ENCODE measurements around the gene COX8A.

Gene COX8A

DNA sequence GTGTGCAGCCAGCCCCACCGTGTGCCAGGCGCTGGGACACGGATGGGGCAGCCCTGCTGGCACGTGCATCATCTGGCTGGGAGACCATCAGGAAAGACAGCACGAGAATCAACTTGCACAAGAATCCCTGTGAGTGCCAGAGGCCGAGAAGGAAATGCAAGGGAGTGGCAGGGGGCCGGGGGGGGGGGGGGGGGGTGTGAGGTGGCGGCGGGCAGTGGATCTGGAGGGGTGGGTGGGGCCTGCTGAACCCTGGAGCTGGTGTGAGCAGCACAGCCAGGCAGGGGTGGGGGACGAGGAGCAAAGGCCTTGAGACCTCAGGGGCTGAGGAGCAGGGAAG, 47.3 kb downstream of the COX8A start:
- no peak for DNase-seq (ENCODE audit: low read depth in 2 of 2)

DNA sequence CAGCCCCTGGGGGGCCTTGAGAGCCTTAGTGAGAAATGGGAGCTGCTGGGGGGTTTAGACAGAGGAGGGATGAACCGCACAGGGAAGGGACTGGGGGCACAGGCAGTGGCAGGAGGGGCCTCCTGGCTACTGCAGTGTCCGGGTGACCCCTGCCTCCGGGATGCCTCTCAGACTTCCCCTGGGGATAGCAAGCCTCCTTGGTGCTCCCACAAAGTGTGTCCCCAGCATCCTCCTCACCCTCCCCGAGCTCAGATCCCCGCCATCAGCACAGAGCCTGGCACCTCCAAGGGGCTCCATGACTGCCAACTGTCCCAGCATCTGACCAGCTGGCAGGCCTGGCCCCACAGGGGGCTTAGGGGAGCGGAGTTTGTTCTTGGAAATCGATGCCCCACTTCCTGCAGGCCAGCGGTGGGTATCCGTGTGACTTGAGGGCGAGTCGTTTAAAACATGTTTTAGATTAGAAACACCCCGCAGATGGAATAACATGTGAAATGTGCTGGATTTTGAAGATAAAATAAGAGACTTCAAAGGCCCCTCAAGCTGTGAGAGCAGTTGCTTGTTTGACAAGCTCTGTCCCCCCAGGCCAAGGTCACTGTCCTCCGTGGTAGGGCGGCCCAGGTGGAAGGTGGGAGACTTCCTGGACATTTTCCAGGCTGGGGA, 47.8 kb downstream of the COX8A start:
- DNase-seq (ENCODE audit: low read depth in 2 of 2), result no peak

GRCh38 chr11:64023712-64024710, 49.6 kb downstream of the COX8A start:
- DNase-seq (ENCODE audit: low read depth in 2 of 2), result no peak

- no peak for DNase-seq (ENCODE audit: low read depth in 2 of 2)
These were observed 50.8 kb downstream of the COX8A start for GRCh38 chr11:64025205-64025604.

Measured in stimulated activated CD8-positive, alpha-beta memory T cell treated with anti-CD3 and anti-CD28 coated beads, Interleukin-15, amount 100 ng/mL, for 48 hours (primary cell).